Activated CD8-positive, alpha-beta memory T cell treated with anti-CD3 and anti-CD28 coated beads for 36 hours (primary cell): ENCODE measurements around the gene ERAP2. TPM values are rescaled to one million over a fixed set of nuclear protein-coding genes. Genes with fewer than 3 reads are reported as not detected.
"Not testable (repeated sequence)": the region's sequence is repeated elsewhere in the genome, so short reads cannot be mapped to it uniquely, and the experiment has no call there.

Experiments used
- CTCF ChIA-PET: fragments of 350-600 bp; sonication (Branson Sonifier 250); formaldehyde crosslinking; loops from one replicate; lab custom pipeline; 2021; ENCODE audit warnings: antibody characterized with exemption; lab: Charles Lee
- POLR2A ChIA-PET: fragments of 350-600 bp; sonication (Branson Sonifier 250); formaldehyde crosslinking; loops from one replicate; lab custom pipeline; 2021; ENCODE audit warnings: antibody characterized with exemption; lab: Charles Lee
- total RNA-seq, 2 experiments: library from RNA; stranded (reverse); gene quantifications; one replicate each; pipeline ENCODE4 v1.2.3, GENCODE V29; 2021

Gene ERAP2
- total RNA-seq, 2 experiments from 2014 or later: 32.0 to 37.8 TPM

DNA sequence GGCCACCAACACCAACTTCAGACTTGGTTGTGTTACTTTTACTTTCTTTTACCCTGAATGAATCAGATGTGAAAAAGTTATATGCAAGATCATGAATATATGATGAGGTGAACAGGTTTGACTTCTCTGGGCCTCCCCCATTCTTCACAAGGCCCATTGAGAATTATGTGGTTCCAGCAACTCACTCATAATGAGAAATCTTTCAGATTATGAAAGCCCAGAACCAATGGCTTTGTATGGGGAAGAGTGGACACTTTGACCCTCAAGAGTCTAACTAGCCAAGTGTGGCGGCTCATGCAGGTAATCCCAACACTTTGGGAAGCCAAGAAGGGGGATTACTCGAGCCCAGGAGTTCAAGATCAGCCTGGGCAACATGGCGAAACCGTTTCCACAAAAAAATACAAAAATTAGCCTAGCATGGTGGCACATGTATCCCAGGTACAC, 43.5 kb downstream of the ERAP2 start:
- CTCF ChIA-PET: no interaction called here
- POLR2A ChIA-PET: no interaction called here

DNA sequence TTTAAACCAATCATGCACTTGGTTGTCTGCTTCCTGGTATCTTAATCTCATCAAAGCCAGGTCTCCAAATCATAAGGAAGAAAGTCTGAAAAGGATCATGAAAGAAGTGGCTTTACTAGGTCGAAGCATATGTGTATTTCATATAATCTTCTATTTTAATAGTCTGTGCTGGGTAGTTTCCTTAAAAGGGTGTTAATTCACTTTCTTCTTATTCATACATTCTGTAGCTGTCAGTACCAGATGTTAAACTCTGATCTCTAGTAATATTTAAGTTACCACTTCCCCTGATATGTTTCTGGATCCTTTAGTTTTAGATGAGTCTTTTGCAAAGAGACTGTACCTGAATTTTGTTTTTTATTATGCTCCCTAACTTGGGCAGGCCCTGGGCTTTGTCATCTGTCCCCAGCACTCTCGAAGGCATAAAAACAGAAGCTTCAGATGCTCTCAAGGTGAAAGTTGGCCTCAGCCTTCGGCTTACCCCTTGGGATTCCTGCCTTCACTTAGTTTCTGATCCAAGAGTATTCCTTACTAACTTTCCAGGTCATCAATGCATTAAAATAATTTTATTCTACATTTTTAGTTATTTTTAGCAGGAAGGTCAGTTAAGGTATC, 44.5 kb downstream of the ERAP2 start:
- ChIA-PET POLR2A (no interaction called here), CTCF (no interaction called here)

DNA sequence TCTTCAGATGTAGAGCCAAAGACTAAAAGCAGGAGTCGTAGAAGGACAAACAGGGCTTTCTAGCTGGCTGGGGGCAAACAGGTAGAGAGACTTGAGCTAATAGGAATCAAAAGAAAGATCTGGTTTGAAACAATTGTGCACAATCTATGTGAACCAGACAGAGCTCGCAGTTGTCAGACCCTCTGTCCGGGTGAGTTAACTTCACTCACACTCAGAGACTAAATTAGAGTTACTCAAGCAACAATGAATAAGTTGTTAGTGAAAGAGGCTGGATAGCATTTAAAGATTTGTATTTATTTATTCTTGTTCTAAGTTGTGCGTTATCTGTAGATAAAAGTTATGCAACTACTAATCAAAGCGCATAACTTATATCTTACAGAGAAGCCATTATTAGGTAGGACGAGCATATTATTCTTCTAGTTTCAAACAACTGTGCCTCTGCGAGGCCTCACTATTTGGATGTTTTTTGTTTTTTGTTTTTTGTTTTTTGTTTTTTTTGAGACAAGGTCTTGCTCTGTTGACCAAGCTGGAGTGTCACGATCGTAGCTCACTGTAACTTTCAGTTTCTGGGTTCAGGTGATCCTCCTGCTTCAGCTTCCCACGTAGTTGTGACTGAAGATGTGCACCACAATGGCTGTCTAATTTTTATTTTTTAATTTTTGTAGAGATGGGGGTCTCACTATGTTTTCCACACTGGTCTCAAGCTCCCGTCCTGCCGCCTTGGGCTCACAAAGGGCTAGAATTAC, 46.4 kb downstream of the ERAP2 start:
- CTCF ChIA-PET: no interaction called here
- POLR2A ChIA-PET: no interaction called here

DNA sequence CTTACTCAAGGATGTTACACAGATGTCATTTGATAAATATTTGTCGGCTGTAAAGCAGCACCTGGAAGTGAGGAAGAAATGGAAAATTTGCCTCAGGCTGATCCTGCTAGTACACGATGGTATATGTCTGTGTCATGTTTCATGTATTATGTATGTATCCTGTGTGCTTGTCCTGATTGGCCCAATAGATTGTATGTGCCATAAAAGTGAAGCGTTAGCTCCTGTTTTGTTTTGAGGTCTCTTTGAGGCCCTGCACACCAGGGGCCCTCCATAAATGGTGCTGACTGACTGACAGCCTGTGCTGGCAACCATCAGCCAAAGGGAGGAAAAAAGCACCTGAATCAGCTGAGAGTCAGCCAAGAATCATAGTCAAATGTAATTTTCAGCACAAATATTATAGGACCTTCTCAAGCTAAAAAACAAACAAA, 47.7 kb downstream of the ERAP2 start:
- POLR2A ChIA-PET: no interaction called here
- CTCF ChIA-PET: interaction anchor here (0.7 kb wide), 1 partner anchor 53 kb away, joined by 3 read pairs; no protein-coding TSS in a partner anchor

DNA sequence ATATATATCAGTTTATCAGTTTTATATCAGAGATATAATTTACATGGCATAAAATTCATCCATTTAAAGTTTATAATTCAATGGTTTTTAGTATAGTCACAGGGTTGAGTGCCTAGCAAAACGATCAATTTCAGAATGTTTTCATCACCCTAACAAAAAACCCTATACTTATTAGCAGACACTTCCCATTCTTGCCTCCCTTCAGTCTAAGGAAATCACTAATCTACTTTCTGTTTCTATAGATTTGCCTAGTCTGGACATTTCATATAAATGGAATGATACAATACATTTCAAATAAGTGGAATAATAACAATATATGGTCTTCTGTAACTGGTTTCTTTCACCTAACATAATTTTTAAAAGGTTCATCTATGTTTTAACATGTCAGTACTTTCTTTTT, 50.0 kb downstream of the ERAP2 start:
- CTCF ChIA-PET: interaction anchor here (0.7 kb wide), 1 partner anchor 29 kb away, joined by 6 read pairs; no protein-coding TSS in a partner anchor
- POLR2A ChIA-PET: no interaction called here

DNA sequence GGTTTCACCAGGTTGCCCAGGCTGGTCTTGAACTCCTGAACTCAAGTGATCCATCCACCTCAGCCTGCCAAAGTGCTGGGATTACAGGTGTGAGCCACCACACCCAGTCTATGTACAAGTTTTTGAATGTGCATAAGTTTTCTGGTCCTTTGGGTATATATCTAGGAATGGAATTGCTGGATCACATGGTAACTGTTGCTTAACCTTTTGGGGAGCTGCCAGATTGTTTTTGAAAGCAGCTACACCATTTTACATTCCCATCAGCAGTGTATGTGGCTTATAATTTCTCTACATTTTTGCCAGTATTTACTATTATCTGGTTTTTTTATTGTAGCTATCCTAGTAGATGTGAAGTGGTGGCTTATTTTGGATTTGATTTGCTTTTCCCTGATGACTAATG, 50.7 kb downstream of the ERAP2 start:
- POLR2A ChIA-PET: interaction anchor here (1.1 kb wide), 1 partner anchor 23 kb away, joined by 4 read pairs; no protein-coding TSS in a partner anchor
- CTCF ChIA-PET: no interaction called here

DNA sequence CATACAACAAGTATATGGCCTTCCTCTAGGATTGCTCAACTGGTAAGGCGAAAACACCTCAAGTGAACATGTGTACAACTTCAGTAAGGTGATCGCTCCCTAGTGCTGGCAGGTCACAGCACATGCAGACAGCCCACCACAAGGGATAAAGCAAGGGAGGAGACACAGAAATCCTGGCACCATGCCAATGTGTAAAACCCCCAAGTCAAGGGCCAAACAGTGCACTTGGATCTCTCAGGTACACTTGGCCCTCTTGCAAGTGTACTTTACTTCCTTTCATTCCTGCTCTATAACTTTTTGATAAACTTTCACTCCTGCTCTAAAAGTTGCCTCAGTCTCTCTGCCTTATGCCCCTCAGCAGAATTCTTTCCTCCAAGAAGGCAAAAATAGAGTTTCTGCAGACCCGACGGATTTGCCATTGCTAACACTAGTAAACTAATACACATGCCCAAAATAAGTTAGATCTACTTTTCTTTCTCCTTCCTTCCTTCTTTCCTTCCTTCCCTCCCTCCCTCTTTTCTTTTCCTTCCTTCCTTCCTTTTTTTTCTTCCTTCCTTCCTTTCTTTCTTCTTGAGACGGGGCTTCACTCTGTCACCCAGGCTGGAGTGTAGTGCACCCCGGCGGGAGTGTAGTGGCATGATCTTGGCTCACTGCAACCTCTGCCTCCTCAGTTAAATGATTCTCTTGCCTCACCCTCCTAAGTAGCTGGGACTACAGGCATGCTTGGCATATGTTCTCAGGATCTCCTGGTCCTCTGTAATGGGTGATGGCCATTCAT, 52.8 kb downstream of the ERAP2 start:
- ChIA-PET CTCF (no interaction called here), POLR2A (no interaction called here)

DNA sequence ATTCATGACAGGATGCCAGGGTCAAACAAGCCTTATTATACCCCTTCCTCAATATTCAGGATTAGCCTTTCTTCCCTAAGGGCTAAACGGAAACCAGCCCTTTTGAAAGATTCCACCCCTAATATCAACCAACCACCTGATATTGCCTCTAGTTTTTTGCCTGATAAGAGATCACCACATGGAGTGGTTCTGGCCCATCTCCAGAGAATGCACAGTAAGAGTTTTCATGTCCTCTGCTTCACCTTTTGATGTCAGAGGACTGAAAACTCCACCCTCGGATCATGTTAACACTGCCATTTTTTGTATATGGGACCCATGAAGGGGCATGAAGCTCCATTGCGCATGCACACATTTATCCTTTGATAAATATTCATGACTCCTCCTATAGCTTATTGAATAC, 53.8 kb downstream of the ERAP2 start:
- ChIA-PET CTCF (no interaction called here), POLR2A (no interaction called here)

DNA sequence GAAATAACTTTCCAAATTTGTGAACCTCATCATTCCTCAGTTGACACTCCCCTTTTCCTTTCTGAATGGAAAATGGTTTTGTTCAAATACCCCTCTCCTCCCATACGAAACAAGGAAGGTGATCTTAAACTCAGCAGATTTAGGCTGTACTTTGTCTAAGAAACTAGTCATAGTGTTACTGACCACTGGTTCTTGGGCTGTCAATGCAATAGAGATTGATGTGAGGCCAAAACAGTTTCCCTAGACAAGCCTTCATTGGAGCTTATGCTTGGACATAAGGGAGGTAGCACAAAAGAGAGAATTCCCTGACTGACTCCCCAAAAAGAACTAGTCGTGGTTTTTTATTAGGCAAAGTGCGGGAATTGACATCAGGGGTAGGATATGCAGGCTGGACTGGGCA, 54.3 kb downstream of the ERAP2 start:
- ChIA-PET CTCF (no interaction called here), POLR2A (no interaction called here)

DNA sequence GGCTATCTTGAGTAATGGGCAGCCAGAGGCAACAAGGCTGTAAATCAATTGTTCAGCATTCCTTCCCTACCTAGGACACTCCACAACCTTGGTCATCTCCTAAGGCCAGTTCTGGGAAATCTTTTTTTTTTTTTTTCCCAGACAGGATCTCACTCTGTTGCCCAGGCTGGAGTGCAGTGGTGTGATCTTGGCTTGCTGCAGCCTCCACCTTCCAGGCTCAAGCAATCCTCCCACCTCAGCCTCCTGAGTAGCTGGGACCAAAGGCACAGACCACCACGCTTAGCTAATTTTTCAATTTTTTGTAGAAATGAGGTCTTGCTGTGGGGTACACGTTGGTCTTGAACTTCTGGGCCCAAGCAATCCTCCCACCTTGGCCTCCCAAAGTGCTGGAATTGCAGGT, 54.7 kb downstream of the ERAP2 start:
- CTCF ChIA-PET: interaction anchor here (0.7 kb wide), 1 partner anchor 247 kb away, joined by 3 read pairs; no protein-coding TSS in a partner anchor
- POLR2A ChIA-PET: not testable (repeated sequence)

DNA sequence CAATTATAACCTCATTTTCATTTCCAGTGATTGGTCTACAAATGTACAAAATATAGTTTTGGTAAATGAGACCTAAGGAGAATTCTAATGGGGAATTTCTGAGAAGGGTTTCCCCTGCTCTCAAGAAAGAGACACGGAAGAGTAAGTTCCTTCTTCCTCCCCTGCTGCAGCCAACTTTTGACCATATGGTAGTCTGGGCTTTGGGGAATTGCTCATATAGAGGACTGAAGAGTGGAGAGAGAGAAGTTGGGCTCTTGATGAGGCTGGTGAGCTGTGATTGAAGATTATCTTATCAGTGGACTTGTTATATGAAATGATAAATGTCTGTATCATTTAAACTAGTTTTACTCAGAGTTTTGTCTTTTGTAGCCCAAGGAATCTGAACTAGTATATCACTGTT, 55.3 kb downstream of the ERAP2 start:
- ChIA-PET POLR2A (no interaction called here), CTCF (interaction anchor here (0.7 kb wide), 1 partner anchor 247 kb away, joined by 3 read pairs; no protein-coding TSS in a partner anchor)

DNA sequence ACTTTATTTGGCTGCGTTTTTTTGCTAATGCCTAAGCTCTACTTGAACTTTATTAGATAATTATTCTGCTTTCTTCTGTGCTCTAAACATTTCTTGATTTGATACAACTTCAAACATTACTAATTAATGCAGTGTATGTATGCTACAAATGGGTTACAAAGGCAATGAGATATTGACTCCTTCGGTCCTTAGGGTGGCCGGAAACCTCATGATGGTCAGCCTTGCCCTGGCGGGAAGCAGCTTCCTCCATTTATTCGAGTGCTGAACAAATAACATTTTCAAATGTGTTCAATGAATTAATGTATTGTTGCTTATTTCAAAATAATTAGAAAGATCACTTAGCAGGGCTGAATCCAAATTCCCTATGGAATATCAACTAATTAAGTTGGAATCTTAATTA, 55.7 kb downstream of the ERAP2 start:
- CTCF ChIA-PET: no interaction called here
- POLR2A ChIA-PET: no interaction called here

DNA sequence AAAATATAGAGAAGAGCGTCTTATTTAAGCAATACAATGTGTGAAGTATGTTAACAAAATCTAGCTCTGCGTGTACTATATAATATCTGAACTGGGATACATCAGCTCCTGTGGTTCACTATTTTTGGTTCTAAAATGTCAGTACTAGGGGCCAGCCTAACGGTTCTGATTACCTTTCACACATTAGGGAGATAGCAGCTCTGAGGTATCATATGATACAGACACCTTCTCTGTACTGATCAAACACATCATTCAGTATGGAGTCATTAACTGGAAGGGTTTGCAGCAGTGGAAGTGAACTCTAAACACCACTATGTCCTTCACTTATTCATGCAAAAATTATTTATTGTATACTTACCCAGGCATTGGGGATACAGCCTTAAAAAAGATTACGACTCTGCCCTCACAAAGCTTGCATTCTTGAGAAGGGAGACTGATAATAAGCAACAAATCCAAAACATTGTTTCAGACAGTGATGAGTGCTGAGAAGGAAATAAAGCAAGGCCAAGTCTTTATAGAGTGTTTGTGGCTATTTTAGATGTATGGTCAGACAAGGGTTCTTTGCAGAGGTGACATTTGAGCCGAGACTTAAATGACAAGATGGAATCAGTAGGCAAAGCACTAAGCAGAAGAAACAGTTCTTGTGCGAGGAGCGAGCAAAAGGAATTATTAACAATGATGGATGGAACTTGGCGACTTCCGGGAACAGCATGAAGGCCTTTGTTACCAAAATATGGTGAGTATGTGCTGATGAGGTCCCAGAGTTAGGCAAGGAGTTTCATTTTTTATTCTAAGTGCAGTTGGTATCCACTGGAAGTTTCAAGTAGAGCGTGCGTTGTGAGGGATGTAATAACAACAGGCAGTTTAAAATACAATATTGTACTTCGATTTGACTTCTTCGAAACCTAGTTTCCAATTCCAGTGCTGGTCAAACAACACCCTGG, 57.7 kb downstream of the ERAP2 start:
- ChIA-PET POLR2A (interaction anchor here (0.7 to 1.0 kb wide), 2 partner anchors 30 to 57 kb away, joined by 3 read pairs; no protein-coding TSS in a partner anchor), CTCF (interaction anchor here (1.3 to 1.6 kb wide), 2 partner anchors 62 to 65 kb away, joined by 4 read pairs; no protein-coding TSS in a partner anchor)

DNA sequence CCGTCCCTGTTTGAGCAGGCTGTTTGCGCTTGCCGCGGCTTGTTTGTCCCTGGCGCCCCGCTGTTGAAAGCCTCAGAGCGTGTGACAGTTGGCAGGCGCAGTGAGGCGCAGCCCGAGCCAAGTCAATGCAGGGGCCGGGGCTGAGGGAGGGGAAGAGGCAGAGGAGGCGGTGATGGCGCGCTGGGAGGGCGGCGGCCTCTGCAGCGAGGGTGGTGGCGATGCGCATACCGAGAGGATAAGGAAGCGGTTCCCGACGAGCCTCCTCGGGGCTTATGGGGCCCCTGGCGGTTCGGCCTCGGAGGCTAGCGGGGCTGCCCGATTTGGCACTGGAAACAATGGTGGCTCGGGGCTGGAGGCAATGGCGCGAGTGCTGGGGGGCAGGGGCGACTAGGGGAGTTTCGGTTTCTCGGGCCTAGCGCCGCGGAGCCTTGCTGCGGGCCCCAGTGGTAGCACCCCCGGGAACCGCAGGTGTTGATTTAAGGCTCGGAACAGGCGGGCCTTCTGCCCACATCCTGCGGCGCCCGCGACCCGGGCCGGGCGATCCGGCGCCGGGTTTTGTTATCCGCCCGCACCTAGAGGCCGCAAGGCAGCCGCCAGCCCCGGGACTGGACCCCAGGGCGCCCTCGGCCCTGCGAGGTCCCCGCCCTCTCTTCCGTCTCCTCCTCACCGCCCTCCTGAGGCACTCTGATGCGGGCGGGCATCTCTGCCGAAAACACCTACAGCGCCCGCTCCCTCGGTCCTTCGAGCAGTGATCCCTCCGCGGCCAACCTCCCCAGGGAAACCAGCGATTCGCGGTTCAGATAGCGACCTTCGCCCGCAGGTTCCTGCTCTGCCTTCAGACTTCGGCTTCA, 58.6 kb downstream of the ERAP2 start:
- ChIA-PET POLR2A (interaction anchor here (0.5 to 1.5 kb wide), 4 partner anchors 58 to 272 kb away, joined by 3 to 4 read pairs (median 3); no protein-coding TSS in a partner anchor), CTCF (no interaction called here)

DNA sequence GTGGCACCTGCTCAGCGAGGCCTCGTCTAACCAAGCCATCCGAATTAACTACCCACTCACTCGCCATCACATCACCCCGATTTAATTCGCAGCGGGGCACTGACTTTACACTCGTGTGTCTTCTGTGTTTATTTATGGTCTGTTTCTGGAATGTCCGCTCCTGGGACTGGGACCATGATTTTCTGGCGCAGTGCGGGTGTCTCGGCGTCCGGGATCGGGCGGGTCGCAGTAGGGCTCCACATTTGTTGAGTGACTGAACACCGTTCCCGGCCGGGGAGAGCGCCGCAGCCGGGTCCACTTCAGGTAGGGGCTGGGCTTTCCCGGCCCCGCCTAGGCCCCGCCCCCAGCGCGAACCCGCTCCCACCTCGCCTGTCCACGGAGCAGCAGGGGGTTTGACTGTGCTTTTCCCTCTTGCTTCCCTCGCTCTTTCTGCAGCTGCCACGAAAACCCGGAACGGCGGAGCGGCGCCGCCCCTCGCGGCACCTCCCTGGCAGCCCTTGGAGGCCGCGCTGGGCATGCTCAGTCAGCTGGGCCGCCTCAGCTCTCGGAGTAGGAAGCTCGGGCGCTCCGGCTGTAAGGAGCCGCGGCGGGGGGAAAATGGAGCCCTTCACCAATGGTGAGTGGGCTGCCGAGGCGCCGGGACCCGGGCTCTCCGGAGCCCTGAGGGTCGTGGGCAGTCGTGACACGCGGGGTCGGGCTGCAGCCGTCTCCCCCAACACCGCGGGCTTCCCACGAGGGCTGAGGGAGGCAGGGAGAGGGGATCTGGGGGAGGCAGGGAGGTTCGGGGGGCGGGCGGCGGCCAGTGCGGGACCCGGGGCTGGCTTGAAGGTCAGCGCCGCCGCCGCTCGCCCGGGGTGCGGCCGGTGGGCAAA, 59.5 kb downstream of the ERAP2 start, which contains the start of gene LNPEP:
Gene LNPEP, plus strand, starts transcription at position 522 of the 872 bp plus-strand sequence. Its CDS starts 76 bp downstream, at position 598.
- POLR2A ChIA-PET: interaction anchor here (0.5 to 1.5 kb wide), 10 partner anchors 22 to 273 kb away, joined by 3 to 5 read pairs (median 3); partner anchors contain the start of gene ERAP1
- CTCF ChIA-PET: interaction anchor here (0.6 to 1.3 kb wide), 3 partner anchors 22 to 66 kb away, joined by 3 to 5 read pairs (median 3); no protein-coding TSS in a partner anchor
